Left cardiac atrium (tissue), 4 donors: ENCODE results near the gene ABHD12B. TPM values are rescaled to one million over a fixed set of nuclear protein-coding genes. Genes with fewer than 3 reads are reported as not detected.
"Not testable (repeated sequence)": the region's sequence is repeated elsewhere in the genome, so short reads cannot be mapped to it uniquely, and the experiment has no call there.

Experiments
- ATAC-seq, 2 donors: fragments of 200-7000 bp; cut with Tn5 transposase; one replicate each; pipeline ENCODE4 v1.9.1; 2020; ENCODE audit warnings: mild to moderate bottlenecking in 2 of 2, moderate library complexity in 2 of 2
- DNase-seq: peaks from one replicate; pipeline ENCODE4 v3.0.0-alpha.2; 2020
- intact Hi-C, 2 donors: fragments of 100-400 bp; cut with DNase I; formaldehyde crosslinking; loops; one replicate each; pipeline versions ENCODE4 v1.14.1 to v1.15.1; 2022 to 2023
- total RNA-seq, 2 donors: library from RNA; stranded (reverse); fragmentation: NEBNext Ultra II Directional; extraction: Animal tissue kit (Norgen Biotek cat#: 25700); gene quantifications; one replicate each; pipeline ENCODE4 v1.2.1, GENCODE V29; 2021
- donor health status: DM: no; HTN: yes; CAD: no.
- donor health status: DM: no; HTN: yes; CAD: no; lungs with severe emphysema.
- donor health status: DM: yes; HTN: yes; CAD: no.
- donor health status: Dilated cardiomyopathy.

The ABHD12B gene
- total RNA-seq, 2 donors from 2014 or later = 0.18 TPM; not detected in 1

GRCh38 chr14:50926851-50927386 is 55.1 kb downstream of the ABHD12B start:
- intact Hi-C loops = no loop called here
- DNase-seq (no peak), ATAC-seq (peak in 1 of 2 donors; percentile 49)

GRCh38 chr14:50928002-50928635 is 56.3 kb downstream of the ABHD12B start:
- ATAC-seq = peak; percentile 71 to 83
- intact Hi-C loops = no loop called here
- no peak for DNase-seq

- no peak for ATAC-seq
- DNase-seq = no peak
- intact Hi-C loops = no loop called here
Measured at GRCh38 chr14:50929506-50929905, 57.7 kb downstream of the ABHD12B start.

GRCh38 chr14:50931559-50931958 is 59.7 kb downstream of the ABHD12B start:
- no peak for ATAC-seq

GRCh38 chr14:50932156-50932555 is 60.3 kb downstream of the ABHD12B start:
- ATAC-seq = no peak
- intact Hi-C loops = no loop called here
- no peak for DNase-seq

More at GRCh38 chr14:50931559-50931958, 59.7 kb downstream of the ABHD12B start:
- no peak for DNase-seq
- intact Hi-C loops = no loop called here

GRCh38 chr14:50932592-50933495 is 61.0 kb downstream of the ABHD12B start:
- intact Hi-C loops = no loop called here
- ATAC-seq (no peak), DNase-seq (no peak)

- ATAC-seq = peak in 1 of 2 donors; percentile 87
Measured at GRCh38 chr14:50935126-50936015, 63.5 kb downstream of the ABHD12B start.

GRCh38 chr14:50936016-50936340 is 64.1 kb downstream of the ABHD12B start:
- intact Hi-C loops = no loop called here
- no peak for ATAC-seq
- no peak for DNase-seq

More at GRCh38 chr14:50935126-50936015, 63.5 kb downstream of the ABHD12B start:
- no peak for DNase-seq
- intact Hi-C loops = no loop called here

- peak in 1 of 2 donors; percentile 21 for ATAC-seq
- intact Hi-C loops = no loop called here
- DNase-seq = no peak
Measured at GRCh38 chr14:50936882-50937281, 65.0 kb downstream of the ABHD12B start.

- ATAC-seq = peak; percentile 31 to 61
- intact Hi-C loops = no loop called here
- no peak for DNase-seq
Measured at GRCh38 chr14:50937325-50937724, 65.5 kb downstream of the ABHD12B start.

- no peak for ATAC-seq
- intact Hi-C loops = no loop called here
Measured at GRCh38 chr14:50937800-50938199, 65.9 kb downstream of the ABHD12B start.

GRCh38 chr14:50941151-50941550 is 69.3 kb downstream of the ABHD12B start:
- DNase-seq (no peak), ATAC-seq (no peak)
- intact Hi-C loops = no loop called here

More at GRCh38 chr14:50937800-50938199, 65.9 kb downstream of the ABHD12B start:
- DNase-seq = no peak

GRCh38 chr14:50941638-50942037 is 69.8 kb downstream of the ABHD12B start:
- intact Hi-C loops, ATAC-seq, DNase-seq: not testable (repeated sequence)

- peak; percentile 77 to 83 for ATAC-seq
Measured at GRCh38 chr14:50943261-50943942, 71.5 kb downstream of the ABHD12B start.

GRCh38 chr14:50943943-50944646 is 72.2 kb downstream of the ABHD12B start, which contains the start of gene PYGL:
Gene PYGL, minus strand, starts transcription at chr14:50944483. Its CDS starts 80 bp downstream, at chr14:50944403.
- peak; percentile 85 for DNase-seq
- intact Hi-C loops = no loop called here
- peak; percentile 94 to 97 for ATAC-seq

More at GRCh38 chr14:50943261-50943942, 71.5 kb downstream of the ABHD12B start:
- peak; percentile 82 for DNase-seq
- intact Hi-C loops = no loop called here

GRCh38 chr14:50944647-50945413 is 73.0 kb downstream of the ABHD12B start:
- intact Hi-C loops = no loop called here
- peak; percentile 56 to 73 for ATAC-seq
- peak; percentile 51 for DNase-seq
